HUES48 (cell line): ENCODE measurements around the gene SLIT3.

Source experiments
- H3K27ac ChIP-seq: one replicate; pipeline ENCODE4 v1.7.0; 2013; ENCODE audit warnings: low read depth, low read length, inconsistent platforms
- H3K27me3 ChIP-seq: 2 replicates; pipeline ENCODE4 v1.6.1; 2013; ENCODE audit warnings: mild to moderate bottlenecking, low read length; ENCODE audit not compliant: control insufficient read depth, insufficient read depth
- H3K36me3 ChIP-seq: 2 replicates; pipeline ENCODE4 v1.6.1; 2013; ENCODE audit warnings: low read length; ENCODE audit not compliant: control insufficient read depth, insufficient read depth
- H3K4me1 ChIP-seq: 2 replicates; pipeline ENCODE4 v1.6.1; 2013; ENCODE audit warnings: mild to moderate bottlenecking, low read length; ENCODE audit not compliant: control insufficient read depth, insufficient read depth
- H3K4me3 ChIP-seq: 2 replicates; pipeline ENCODE4 v1.5.1; 2013; ENCODE audit warnings: mild to moderate bottlenecking, low read depth, low read length
- H3K9ac ChIP-seq: 2 replicates; pipeline ENCODE4 v1.6.1; 2013; ENCODE audit warnings: mild to moderate bottlenecking, low read depth, low read length, moderate library complexity
- H3K9me3 ChIP-seq: 2 replicates; pipeline ENCODE4 v1.6.1; 2013; ENCODE audit warnings: low read length; ENCODE audit not compliant: control insufficient read depth, insufficient read depth

Gene SLIT3

GRCh38 chr5:169300468-169301385 is at the start of gene SLIT3:
Gene SLIT3 (minus strand): TSS chr5:169301139. CDS start chr5:169300709, 430 bp downstream.
- H3K4me1 ChIP-seq = peaks cover 16% of the 10 kb centered on the region
- no peak within 1 kb of the TSS for H3K9ac ChIP-seq
- H3K27ac ChIP-seq = no peak within 1 kb of the TSS
- H3K36me3 ChIP-seq = no peaks in the 10 kb centered on the region
- H3K4me3 ChIP-seq = peak within 1 kb of the TSS; percentile 69
- no peaks in the 10 kb centered on the region for H3K9me3 ChIP-seq
- H3K27me3 ChIP-seq = peaks cover 52% of the 10 kb centered on the region

DNA sequence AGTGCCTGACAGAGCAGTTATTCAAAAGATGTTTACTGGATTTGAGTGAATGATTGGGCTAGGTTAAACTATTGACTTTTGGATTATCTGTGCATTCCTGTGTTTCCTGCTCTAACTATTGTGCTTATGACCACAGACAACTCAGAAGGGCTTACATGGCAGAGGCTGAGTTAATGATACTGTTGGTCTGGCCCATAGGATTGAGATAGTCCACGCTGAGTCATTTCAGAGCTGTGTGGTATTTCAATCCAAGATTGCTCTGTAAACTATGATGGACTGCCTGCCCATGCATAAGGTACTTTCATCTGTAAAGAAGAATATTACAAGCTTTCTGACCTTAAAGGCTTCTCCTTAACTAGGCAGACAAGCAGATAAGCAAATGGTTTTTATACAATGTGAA is 49.1 kb upstream of the SLIT3 start:
- Histone ChIP-seq H3K9me3 (no peaks in the 10 kb centered on the region), H3K27me3 (no peaks in the 10 kb centered on the region), H3K4me1 (no peaks in the 10 kb centered on the region), H3K36me3 (no peaks in the 10 kb centered on the region), H3K4me3 (no peak overlapping the region), H3K27ac (no peak overlapping the region), H3K9ac (no peak overlapping the region)

DNA sequence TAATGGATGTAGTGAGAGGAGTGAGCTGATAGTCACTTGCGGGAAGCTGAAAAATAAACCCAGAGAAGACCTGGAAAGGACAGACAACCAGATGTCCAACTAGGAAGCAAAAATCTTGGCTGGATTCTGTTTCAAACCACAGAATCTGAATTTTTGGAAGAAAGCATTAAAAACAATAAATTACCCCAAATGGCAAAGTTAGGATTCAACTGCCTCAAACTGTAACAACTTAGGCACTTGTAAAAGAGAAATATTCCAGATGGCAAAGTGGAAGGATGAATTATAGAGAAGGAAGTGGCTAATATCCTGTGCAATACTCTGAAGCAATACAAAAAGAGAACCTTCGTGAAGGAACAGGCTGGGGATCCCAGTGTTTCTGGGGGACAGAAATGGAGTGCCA is 46.8 kb upstream of the SLIT3 start:
- no peaks in the 10 kb centered on the region for H3K27me3 ChIP-seq
- no peaks in the 10 kb centered on the region for H3K4me1 ChIP-seq
- no peaks in the 10 kb centered on the region for H3K9me3 ChIP-seq
- no peak overlapping the region for H3K27ac ChIP-seq
- no peak overlapping the region for H3K4me3 ChIP-seq
- H3K9ac ChIP-seq = no peak overlapping the region
- no peaks in the 10 kb centered on the region for H3K36me3 ChIP-seq

GRCh38 chr5:169344629-169345028 is 43.7 kb upstream of the SLIT3 start:
- H3K4me3 ChIP-seq = no peak overlapping the region
- no peaks in the 10 kb centered on the region for H3K27me3 ChIP-seq
- no peaks in the 10 kb centered on the region for H3K36me3 ChIP-seq
- no peaks in the 10 kb centered on the region for H3K9me3 ChIP-seq
- H3K9ac ChIP-seq = no peak overlapping the region
- no peak overlapping the region for H3K27ac ChIP-seq
- no peaks in the 10 kb centered on the region for H3K4me1 ChIP-seq

DNA sequence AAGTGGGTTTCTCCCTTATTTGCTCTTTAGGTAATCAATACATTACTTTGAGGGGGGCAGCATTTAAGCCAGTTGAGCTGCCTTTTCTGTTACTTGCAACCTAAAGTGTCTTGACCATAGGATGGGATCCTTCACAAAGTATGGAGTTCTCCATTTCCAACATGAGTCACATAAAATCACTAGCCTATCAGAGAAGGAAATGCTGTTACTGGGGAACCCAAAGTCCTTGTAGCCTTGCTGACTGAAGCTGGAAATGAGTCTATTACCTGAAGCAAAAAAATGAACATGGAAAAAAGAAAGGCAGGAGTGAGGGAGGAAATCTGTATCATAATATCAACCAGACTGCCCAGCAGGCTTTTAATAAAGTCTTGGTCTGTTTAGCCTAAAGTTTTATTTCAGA is 42.8 kb upstream of the SLIT3 start:
- no peaks in the 10 kb centered on the region for H3K36me3 ChIP-seq

GRCh38 chr5:169341556-169341955 is 40.6 kb upstream of the SLIT3 start:
- Histone ChIP-seq H3K27me3 (no peaks in the 10 kb centered on the region), H3K27ac (no peak overlapping the region)

More for the DNA sequence above, 42.8 kb upstream of the SLIT3 start:
- no peaks in the 10 kb centered on the region for H3K9me3 ChIP-seq
- no peaks in the 10 kb centered on the region for H3K27me3 ChIP-seq
- H3K9ac ChIP-seq = no peak overlapping the region
- H3K4me1 ChIP-seq = no peaks in the 10 kb centered on the region
- no peak overlapping the region for H3K4me3 ChIP-seq
- no peak overlapping the region for H3K27ac ChIP-seq

DNA sequence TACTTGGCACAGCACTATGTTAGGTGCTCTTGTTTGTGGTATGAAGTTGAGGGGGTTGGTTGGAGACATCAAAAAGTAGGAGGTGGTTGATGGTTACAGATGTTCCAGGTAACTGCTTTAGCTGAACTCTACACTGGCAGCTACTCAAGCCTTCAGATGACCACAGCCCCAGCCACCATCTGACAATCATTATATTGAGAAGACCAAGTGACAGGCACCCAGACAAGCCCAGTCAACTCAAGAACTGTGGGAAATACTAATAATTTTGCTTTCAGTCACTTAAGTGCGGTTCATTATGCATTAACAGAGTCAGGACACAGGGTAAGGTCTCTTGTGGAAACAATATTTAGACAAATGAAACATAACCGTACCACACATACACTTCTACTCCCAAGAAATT is 38.9 kb upstream of the SLIT3 start:
- Histone ChIP-seq H3K36me3 (no peaks in the 10 kb centered on the region), H3K27me3 (no peaks in the 10 kb centered on the region), H3K27ac (no peak overlapping the region), H3K4me1 (no peaks in the 10 kb centered on the region), H3K9ac (no peak overlapping the region), H3K9me3 (no peaks in the 10 kb centered on the region), H3K4me3 (no peak overlapping the region)

More at GRCh38 chr5:169341556-169341955, 40.6 kb upstream of the SLIT3 start:
- Histone ChIP-seq H3K36me3 (no peaks in the 10 kb centered on the region), H3K4me3 (no peak overlapping the region), H3K9ac (no peak overlapping the region), H3K4me1 (no peaks in the 10 kb centered on the region), H3K9me3 (no peaks in the 10 kb centered on the region)

DNA sequence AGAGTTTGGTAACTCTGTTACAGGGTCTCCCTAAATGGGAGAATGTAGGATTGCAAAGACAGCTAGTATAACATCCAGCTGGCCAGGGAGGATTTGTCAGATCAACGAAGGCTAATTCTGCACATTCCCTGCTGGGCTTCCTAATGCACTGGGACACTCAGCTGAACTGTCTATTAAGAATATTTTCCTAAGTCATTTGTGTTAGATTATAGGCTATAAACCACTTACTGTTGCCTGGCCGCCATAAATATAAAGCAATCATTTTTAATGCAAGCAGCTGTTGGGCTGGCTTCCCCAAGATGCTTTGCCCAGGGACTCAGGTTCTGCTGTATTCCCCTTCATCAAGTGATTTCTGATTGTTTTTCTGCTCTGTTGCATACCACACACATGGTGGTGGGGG is 35.3 kb upstream of the SLIT3 start:
- Histone ChIP-seq H3K36me3 (no peaks in the 10 kb centered on the region), H3K4me3 (no peak overlapping the region), H3K9me3 (no peaks in the 10 kb centered on the region), H3K9ac (no peak overlapping the region), H3K27me3 (no peaks in the 10 kb centered on the region), H3K27ac (no peak overlapping the region), H3K4me1 (no peaks in the 10 kb centered on the region)

GRCh38 chr5:169335806-169336205 is 34.9 kb upstream of the SLIT3 start:
- Histone ChIP-seq H3K4me1 (no peaks in the 10 kb centered on the region), H3K36me3 (no peaks in the 10 kb centered on the region), H3K27ac (no peak overlapping the region), H3K9ac (no peak overlapping the region), H3K27me3 (no peaks in the 10 kb centered on the region), H3K9me3 (no peaks in the 10 kb centered on the region), H3K4me3 (no peak overlapping the region)

DNA sequence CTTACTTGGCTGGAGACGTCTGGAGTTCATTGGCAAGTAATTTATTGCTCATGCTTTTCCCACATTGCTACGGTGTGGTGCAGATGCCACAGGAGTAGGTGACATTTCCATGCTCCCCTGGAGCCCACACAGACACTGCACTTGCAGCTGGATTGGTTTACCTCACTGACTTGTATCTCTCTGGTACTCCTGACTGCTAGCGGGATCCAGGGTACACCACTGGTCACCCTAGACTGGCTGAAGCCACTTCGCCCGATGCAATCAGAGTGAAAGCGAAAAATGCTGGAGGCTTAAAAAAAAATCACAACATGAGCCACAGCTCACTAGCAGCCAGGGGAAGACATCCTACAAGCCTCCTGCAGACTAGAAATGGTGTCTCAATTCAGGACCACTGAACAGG is 32.6 kb upstream of the SLIT3 start:
- H3K36me3 ChIP-seq = no peaks in the 10 kb centered on the region
- no peaks in the 10 kb centered on the region for H3K27me3 ChIP-seq
- H3K9ac ChIP-seq = no peak overlapping the region
- H3K4me1 ChIP-seq = no peaks in the 10 kb centered on the region
- H3K27ac ChIP-seq = no peak overlapping the region
- no peaks in the 10 kb centered on the region for H3K9me3 ChIP-seq
- no peak overlapping the region for H3K4me3 ChIP-seq

DNA sequence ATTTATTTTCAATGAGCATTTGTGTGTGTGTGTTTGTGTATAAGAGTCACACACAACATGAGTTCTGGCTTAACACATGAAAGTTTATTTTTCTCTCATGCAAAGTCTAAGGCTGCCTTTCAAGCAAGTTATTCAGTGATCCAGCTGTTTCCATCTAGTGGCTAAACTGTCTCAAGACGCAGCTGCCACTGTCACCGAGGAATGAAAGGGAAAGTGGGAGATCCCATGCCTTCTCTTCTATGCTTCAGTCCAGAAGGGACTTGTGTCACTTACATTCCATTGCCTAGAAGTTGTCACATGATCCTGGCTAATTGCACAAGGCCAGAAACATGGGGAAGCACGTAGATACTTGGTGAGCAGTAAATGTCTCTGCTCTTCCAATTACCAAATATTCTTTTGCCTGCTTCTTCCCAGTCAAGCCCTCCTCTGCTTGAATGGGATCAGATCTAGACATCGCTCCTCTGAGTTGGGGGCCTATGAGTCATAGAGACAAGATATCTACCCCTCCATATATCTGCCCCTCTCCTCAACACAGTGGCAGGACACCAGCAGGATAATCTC is 30.4 kb upstream of the SLIT3 start:
- Histone ChIP-seq H3K36me3 (no peaks in the 10 kb centered on the region), H3K9ac (no peak overlapping the region), H3K27ac (no peak overlapping the region), H3K27me3 (no peaks in the 10 kb centered on the region), H3K4me3 (no peak overlapping the region), H3K4me1 (no peaks in the 10 kb centered on the region), H3K9me3 (no peaks in the 10 kb centered on the region)
